Tongue (tissue), 3 donors: ENCODE results near the gene MAST1. TPM values are rescaled to one million over a fixed set of nuclear protein-coding genes. Genes with fewer than 3 reads are reported as not detected.
"Not testable (repeated sequence)": the region's sequence is repeated elsewhere in the genome, so short reads cannot be mapped to it uniquely, and the experiment has no call there.

Source experiments
- DNase-seq: peaks from one replicate; pipeline ENCODE4 v3.0.0-alpha.2; 2015
- small RNA-seq: library from RNA; depleted of rRNA; stranded (forward); fragments of <200 nt; gene quantifications from one replicate; pipeline ENCODE3, GENCODE V24; 2014; ENCODE audit warnings: low replicate concordance
- total RNA-seq: library from RNA; depleted of rRNA; stranded (reverse); fragments of >200 nt; gene quantifications from one replicate; pipeline ENCODE4 v1.2.3, GENCODE V29; 2014

Gene MAST1
- total RNA-seq, 1 donor from 2014 or later: 0.92 TPM

DNA sequence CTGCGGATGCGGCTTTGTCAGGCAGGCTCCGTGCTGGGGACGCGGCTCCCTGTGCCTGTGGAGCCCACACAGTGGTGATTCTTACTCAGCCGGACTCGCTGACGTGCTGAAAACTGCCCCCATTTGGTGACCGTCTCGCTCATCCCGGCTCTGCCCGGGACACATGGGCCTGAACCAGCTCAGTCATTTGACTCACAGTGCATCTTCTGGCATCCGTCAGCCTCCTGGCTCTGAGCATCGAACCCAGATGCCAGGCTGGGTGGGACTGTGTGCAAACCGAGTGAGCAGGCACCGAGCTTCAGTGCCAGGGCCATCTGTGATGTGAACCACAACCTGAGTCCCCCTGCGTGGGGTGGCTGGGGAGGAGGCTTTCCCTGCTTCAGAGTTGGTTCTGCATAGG, 58.1 kb downstream of the MAST1 start:
- no peak for DNase-seq

DNA sequence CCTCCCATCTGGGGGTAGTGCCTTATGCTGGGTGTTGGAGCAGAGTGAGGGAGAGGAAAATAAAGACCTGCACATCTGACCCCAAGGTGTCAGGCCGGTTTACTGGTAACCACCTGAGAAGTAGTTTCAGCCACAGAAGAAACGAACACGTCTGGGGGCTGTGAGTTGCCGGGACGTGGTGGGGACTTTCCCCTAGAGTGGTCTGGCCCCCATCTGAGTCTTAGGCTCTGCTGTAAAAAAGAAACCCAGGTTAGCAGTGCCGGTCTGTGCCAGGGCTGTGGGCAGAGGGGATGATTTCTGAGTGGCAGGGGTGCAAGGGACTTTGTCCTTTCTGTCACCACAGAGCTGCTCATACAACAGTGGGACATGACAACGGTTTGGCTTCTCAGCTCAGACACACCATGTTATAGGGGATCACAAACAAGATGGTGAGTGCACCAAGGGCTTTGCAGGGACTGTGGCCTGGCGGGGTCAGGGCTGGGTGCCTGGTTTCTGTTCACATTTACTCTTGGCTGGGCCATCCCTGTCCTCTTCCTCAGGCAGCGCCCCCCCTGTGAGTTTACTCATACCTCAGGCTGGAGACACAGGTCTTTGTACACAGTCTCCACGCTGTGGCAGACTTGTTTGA, 61.7 kb downstream of the MAST1 start:
- no peak for DNase-seq

DNA sequence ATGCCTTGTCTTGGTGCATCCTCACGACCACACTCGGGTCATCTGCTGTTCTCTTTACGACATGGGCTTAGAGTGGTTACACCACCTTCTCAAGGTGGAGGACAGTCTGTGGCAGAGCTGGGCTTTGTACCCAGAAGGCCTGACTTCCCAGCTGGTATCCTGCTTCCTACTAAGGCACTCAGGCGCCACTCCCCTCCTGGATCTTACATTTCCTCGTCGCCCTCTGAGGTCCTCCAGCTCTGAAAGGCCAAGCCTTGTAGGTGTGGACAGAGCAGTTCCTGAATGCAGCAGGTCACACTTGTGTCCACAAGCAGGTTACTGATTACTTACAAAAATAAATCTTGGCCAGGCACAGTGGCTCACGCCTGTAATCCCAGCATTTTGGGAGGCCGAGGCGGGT, 68.9 kb downstream of the MAST1 start:
- DNase-seq: no peak

DNA sequence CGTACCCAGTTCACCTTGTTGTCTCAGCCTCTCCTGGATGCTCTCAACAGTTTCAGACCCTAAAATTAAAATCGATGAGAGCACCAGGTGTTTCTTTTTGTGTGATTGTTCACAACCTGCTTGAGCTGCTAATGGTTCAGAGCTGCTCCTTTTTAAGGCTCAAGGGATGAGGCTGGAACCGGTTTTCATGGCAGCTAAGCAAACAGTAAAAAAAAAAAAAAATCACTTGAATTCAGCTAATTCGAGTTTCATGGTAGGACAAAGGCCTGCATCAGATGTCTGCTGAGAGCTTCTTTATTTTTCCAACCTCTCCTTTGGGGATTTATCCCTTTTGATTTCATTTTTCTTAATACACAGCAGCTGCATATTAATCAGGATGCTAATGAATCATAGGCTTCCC, 74.3 kb downstream of the MAST1 start:
- DNase-seq: no peak

DNA sequence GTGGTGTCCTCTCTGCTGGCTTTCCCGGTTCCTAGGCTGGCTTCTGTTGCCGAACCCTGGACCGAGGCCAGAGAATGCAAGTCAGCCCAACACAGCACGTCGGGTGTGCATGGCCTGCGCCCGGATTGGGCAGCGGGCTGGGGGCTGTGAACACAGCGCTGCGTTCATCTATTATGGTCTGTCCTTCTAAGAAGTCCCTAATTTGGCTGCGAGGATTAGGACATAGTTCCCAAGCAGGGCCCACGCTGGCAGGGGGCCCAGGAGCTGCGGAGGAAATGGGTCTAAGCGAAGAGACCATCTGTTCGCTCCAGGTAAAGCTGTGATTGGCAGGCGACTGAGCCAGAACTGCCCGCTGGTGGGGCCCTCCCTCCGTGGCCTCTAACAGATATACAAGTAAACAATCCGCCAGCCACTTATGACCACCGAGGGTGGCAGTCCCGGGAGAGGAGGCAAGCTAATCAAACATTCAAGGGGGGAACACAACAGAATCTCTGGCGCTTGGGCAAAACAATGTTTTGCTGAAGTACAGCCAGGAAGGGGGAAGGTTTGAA, 74.8 kb downstream of the MAST1 start:
- DNase-seq: peak; percentile 97

DNA sequence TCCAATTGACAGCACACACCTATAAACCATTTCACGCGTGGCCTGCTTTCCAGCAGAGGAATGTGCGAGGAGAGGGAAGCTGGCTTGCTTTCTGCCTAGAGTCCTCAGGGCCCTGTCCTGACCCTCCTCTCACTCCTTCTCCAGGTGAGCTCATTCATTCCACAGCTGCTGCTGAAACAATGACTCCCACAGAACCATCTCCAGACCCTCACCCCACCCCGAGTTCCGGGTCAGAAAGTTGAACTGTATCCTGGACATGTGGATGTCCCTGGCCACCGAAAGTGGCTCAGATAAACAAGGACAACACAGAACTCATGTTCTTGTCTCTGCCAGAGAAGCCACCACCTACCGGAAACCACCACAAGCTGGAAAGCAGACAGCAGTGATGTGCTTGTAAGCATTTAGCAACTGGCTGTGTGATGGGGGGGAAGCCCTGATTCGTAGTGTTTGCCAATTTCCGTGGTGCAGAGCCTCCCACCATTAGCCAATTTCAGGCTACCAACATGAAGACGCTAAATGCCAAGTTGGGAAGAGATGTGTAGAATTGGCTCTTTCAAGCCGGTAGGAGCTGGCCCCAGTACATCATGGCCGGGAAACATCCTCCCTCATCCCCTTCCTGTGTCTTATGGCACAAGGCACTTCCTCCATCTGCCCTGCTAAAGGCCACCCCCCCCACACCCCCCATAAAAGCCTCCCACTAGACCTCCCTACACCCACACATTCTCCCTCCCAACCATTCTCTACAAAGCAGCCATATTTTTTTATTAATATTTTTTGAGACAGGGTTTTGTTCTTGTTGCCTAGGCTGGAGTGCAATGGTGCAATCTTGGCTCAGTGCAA, 75.8 kb downstream of the MAST1 start:
- DNase-seq: peak; percentile 69

DNA sequence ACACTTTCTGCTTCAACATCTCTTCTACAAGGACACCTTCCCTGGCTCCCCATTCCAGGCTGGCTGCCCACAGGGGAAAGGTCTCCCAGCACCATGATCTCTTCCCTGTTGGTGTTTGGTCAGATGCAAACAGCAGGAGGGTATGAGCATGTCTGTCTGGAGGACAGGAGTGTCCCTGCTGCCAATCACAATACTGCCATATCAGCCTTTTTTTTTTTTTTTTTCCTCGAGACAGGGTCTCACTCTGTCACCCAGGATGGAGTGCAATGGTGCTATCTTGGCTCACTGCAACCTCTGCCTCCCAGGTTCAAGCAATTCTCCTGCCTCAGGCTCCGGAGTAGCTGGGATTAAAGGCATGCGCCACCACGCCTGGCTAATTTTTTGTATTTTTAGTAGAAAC, 77.5 kb downstream of the MAST1 start:
- not testable (repeated sequence) for DNase-seq

DNA sequence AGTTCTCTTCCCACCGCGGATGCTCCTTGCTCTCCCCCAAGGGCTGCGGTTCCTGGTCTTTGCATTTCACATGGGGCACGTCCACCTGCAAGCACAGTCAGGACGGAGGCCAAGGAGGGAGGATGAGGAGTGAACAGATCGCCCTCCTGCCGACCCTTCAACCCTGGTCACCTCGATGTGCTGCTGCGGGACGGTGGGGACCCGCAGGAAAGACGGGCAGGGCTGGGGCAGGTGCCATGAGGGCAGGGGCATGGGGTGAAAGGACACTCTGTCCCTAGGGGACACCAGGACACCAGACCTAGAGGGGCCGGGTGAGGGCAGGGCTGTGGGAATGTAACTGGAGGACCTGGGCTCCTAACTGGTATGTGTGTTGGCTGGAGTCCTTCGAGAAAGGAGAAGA, 79.9 kb downstream of the MAST1 start:
- no peak for DNase-seq

DNA sequence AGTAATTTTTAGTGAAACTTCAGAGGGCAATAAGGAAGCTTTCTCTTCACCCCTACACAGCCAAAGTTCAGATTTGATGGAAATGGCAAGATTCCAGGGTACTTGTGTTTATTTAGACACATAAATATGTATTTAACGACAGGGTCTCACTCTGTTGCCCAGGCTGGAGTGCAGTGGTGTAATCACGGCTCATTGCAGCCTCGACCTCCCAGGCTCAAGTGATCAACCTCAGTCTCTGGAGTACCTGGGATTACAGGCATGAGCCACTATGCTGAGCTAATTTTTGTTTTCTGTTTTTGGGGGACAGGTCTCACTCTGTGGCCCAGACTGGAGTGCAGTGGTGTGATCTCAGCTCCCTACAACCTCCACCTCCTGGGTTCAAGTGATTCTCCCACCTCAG, 82.7 kb downstream of the MAST1 start:
- DNase-seq: no peak

DNA sequence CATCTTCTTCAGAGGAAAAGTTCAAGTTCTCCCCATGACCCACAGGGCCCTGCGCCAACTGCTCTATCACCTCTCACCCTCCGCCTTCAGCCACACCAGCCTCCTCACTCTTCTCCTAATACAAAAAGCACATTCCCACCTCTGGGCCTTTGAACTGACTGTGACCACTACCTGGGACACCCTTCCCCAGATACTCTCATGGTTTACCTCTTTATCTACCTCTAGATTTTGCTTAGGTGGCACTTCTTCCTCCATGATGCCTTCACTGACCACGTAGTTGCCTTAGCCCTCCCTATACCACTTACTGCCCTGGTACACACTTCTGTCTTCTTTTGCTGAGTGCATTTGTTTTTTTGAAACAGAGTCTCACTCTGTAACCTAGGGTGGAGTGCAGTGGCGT, 84.6 kb downstream of the MAST1 start:
- DNase-seq: no peak

Small RNAs within 50 kb of the gene (small RNA-seq; reads per million reads assigned to genes)
- gene MIR5695 (0.52 reads per million, percentile 74 among the genes with 10 or more reads in this experiment), gene MIR6794 (not detected)

Other genes with a start within 250 kb of the MAST1 start
- gene ZNF490, start 227.7 kb upstream of the MAST1 start, total RNA-seq: 6.1 TPM
- gene ZNF791, start 227.6 kb upstream of the MAST1 start, total RNA-seq: 26.3 TPM
- gene MAN2B1, start 171.8 kb upstream of the MAST1 start, total RNA-seq: 44.5 TPM
- gene WDR83, start 171.7 kb upstream of the MAST1 start, total RNA-seq: 7.2 TPM
- 64.5 TPM for gene DHPS, start 156.6 kb upstream of the MAST1 start, total RNA-seq
- gene GNG14, start 150.5 kb upstream of the MAST1 start, total RNA-seq: not detected
- gene FBXW9, start 141.9 kb upstream of the MAST1 start, total RNA-seq: 8.0 TPM
- gene TNPO2, start 114.6 kb upstream of the MAST1 start, total RNA-seq: 44.7 TPM
- 121 TPM for gene TRIR, start 103.8 kb upstream of the MAST1 start, total RNA-seq
- 42.9 TPM for gene GET3, start 101.0 kb upstream of the MAST1 start, total RNA-seq
- gene BEST2, start 86.7 kb upstream of the MAST1 start, total RNA-seq: not detected
- gene HOOK2, start 63.0 kb upstream of the MAST1 start, total RNA-seq: 68.5 TPM
- 157 TPM for gene JUNB, start 47.0 kb upstream of the MAST1 start, total RNA-seq
- gene PRDX2, start 36.7 kb upstream of the MAST1 start, total RNA-seq: 304 TPM
- gene THSD8, start 36.4 kb upstream of the MAST1 start, total RNA-seq: not detected
- 10.4 TPM for gene RNASEH2A, start 31.9 kb upstream of the MAST1 start, total RNA-seq
- not detected for gene RTBDN, start 3.9 kb upstream of the MAST1 start, total RNA-seq
- 9.1 TPM for gene DNASE2, start 42.9 kb downstream of the MAST1 start, total RNA-seq
- gene KLF1, start 48.7 kb downstream of the MAST1 start, total RNA-seq: 1.6 TPM
- 46.5 TPM for gene GCDH, start 52.6 kb downstream of the MAST1 start, total RNA-seq
- not detected for gene SYCE2, start 80.8 kb downstream of the MAST1 start, total RNA-seq
- 36.9 TPM for gene FARSA, start 95.2 kb downstream of the MAST1 start, total RNA-seq
- gene CALR, start 100.1 kb downstream of the MAST1 start, total RNA-seq: 383 TPM
- 77.8 TPM for gene RAD23A, start 107.3 kb downstream of the MAST1 start, total RNA-seq
- 30.1 TPM for gene GADD45GIP1, start 118.7 kb downstream of the MAST1 start, total RNA-seq
- not detected for gene DAND5, start 131.1 kb downstream of the MAST1 start, total RNA-seq
- 144 TPM for gene NFIX, start 157.0 kb downstream of the MAST1 start, total RNA-seq